Lung (tissue), 12 donors: Measurements from ENCODE around the gene NAV2. TPM values are rescaled to one million over a fixed set of nuclear protein-coding genes. Genes with fewer than 3 reads are reported as not detected.

ENCODE experiments used
- ATAC-seq: fragments of 200-7000 bp; cut with Tn5 transposase; one replicate; pipeline ENCODE4 v1.9.1; 2020; ENCODE audit warnings: moderate number of reproducible peaks; ENCODE audit not compliant: insufficient read depth, low FRiP score
- DNase-seq, 3 donors: peaks; one replicate each; pipeline ENCODE4 v3.0.0-alpha.2; 2013 to 2017
- H3K27ac ChIP-seq, 2 donors: one replicate each; pipeline ENCODE4 v1.5.1; 2013; ENCODE audit warnings: mild to moderate bottlenecking in 2 of 2, moderate library complexity in 2 of 2, control low read depth in 1 of 2, inconsistent platforms in 1 of 2, low read depth in 1 of 2, low read length in 1 of 2
- H3K27me3 ChIP-seq, 3 donors: one replicate each; pipeline ENCODE4 v1.5.1; 2013; ENCODE audit warnings: low read length in 2 of 3; ENCODE audit not compliant: control insufficient read depth in 3 of 3, insufficient read depth in 3 of 3
- H3K36me3 ChIP-seq, 4 donors: one replicate each; pipeline ENCODE4 v1.5.1; 2013; ENCODE audit warnings: low read length in 4 of 4, mild to moderate bottlenecking in 1 of 4, moderate library complexity in 1 of 4; ENCODE audit not compliant: control insufficient read depth in 4 of 4, insufficient read depth in 4 of 4
- H3K4me1 ChIP-seq, 5 donors: one replicate each; pipeline ENCODE4 v1.5.1; 2013; ENCODE audit warnings: low read length in 5 of 5, mild to moderate bottlenecking in 2 of 5, moderate library complexity in 1 of 5; ENCODE audit not compliant: control insufficient read depth in 5 of 5, insufficient read depth in 5 of 5
- H3K4me3 ChIP-seq: one replicate; pipeline ENCODE4 v1.5.1; 2013; ENCODE audit warnings: mild to moderate bottlenecking, control low read depth, moderate library complexity
- H3K9ac ChIP-seq, 2 donors: one replicate each; pipeline ENCODE4 v1.5.1; 2013; ENCODE audit warnings: low read length in 2 of 2, control low read depth in 1 of 2; ENCODE audit not compliant: insufficient read depth in 1 of 2
- H3K9me3 ChIP-seq, 4 donors: one replicate each; pipeline ENCODE4 v1.5.1; 2013; ENCODE audit warnings: low read length in 3 of 4, mild to moderate bottlenecking in 1 of 4, moderate library complexity in 1 of 4; ENCODE audit not compliant: control insufficient read depth in 4 of 4, insufficient read depth in 3 of 4
- WGBS, 2 donors: extraction: QIAGEN DNeasy Blood & Tissue Kit; methylation state at CpG; one replicate each; pipeline ENCODE4 v1.1.7; 2013; 5-methylcytosine and 5-hydroxymethylcytosine counted together
- polyA plus RNA-seq, 2 donors: library from polyadenylated mRNA; stranded (reverse); fragments of 200-250 nt; gene quantifications; one replicate each; pipeline ENCODE4 v1.2.1, GENCODE V29; 2013
- total RNA-seq, 2 donors: library from RNA; depleted of rRNA in 1 of 2; stranded (reverse); fragments of >200 nt in 1 of 2; gene quantifications; one replicate each; pipeline ENCODE4 v1.2.1, GENCODE V29; 2014 to 2021
- TF ChIP-seq, protein P1 (sequence below): IDR thresholded peaks from 2 replicates; pipeline ENCODE4 v1.5.1; 2012; ENCODE audit warnings: mild to moderate bottlenecking; ENCODE audit errors: control extremely low read depth, extremely low read depth
- donor health status: control.
- donor health status: control.
- donor health status: Bipolar disorder and iron deficiency.
- donor health status: healthy.
- donor health status: DM: yes; HTN: yes; CAD: no.

Gene NAV2
- total and polyA plus RNA-seq, 4 donors, result 6.8 to 47.9 (median 20.2) TPM

- ATAC-seq (no peak), DNase-seq (peak in 1 of 3 donors; percentile 20)
- peak overlapping the region in 1 of 2 donors; percentile 41 for H3K27ac ChIP-seq
- H3K9me3 ChIP-seq, result no peaks in the 10 kb centered on the region
- H3K36me3 ChIP-seq, result peaks cover 9 to 25% (median 19%) of the 10 kb centered on the region in 4 donors
- H3K27me3 ChIP-seq, result no peaks in the 10 kb centered on the region
- peaks cover 0 to 6% (median 0%) of the 10 kb centered on the region in 5 donors for H3K4me1 ChIP-seq
- TF ChIP-seq, protein P1, sequence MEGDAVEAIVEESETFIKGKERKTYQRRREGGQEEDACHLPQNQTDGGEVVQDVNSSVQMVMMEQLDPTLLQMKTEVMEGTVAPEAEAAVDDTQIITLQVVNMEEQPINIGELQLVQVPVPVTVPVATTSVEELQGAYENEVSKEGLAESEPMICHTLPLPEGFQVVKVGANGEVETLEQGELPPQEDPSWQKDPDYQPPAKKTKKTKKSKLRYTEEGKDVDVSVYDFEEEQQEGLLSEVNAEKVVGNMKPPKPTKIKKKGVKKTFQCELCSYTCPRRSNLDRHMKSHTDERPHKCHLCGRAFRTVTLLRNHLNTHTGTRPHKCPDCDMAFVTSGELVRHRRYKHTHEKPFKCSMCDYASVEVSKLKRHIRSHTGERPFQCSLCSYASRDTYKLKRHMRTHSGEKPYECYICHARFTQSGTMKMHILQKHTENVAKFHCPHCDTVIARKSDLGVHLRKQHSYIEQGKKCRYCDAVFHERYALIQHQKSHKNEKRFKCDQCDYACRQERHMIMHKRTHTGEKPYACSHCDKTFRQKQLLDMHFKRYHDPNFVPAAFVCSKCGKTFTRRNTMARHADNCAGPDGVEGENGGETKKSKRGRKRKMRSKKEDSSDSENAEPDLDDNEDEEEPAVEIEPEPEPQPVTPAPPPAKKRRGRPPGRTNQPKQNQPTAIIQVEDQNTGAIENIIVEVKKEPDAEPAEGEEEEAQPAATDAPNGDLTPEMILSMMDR, result no peak
- WGBS, 2 donors, result 63 to 80% methylated on average over 8 of the region's 8 CpGs
- no peak overlapping the region for H3K9ac ChIP-seq
- H3K4me3 ChIP-seq, result no peak overlapping the region
Measured at GRCh38 chr11:20056950-20057943, 344.6 kb downstream of the NAV2 start.

DNA sequence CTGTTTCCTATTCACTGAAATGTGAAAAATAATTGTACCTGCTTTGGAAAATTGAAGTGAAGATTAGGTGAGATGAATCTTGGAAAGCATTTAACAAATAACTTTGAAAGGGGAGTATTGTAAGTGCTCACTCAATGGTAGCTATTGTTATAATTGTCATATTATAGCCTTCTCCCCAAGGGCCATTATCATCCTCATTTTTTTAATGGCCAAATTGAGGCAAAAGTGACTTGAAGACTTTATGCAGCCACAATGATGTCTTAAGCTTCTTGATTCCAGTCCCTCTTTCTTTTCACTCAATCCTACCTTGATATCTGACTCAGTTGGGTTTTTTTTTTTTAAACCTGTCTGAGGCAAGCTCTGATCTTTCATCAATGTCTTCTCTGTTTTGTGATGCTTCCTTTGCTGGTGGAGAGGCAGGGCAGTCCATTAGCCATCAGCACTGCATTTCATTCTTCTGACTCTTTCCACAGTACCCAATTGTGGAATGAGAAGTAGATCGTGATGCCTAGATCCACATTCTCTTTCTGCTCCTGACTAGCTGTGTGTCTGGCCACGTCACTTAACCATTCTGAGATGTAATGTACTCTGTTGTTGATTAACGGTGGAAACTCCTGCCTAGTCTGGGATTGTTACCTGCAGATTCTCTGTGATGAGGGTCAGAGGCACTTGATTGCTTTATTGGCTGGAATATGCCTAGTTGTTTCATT is 346.3 kb downstream of the NAV2 start:
- Histone ChIP-seq H3K27ac (peak overlapping the region in 1 of 2 donors; percentile 11), H3K4me1 (peaks cover 0 to 6% (median 0%) of the 10 kb centered on the region in 5 donors), H3K4me3 (no peak overlapping the region), H3K36me3 (peaks cover 9 to 25% (median 19%) of the 10 kb centered on the region in 4 donors), H3K9me3 (no peaks in the 10 kb centered on the region), H3K9ac (no peak overlapping the region), H3K27me3 (no peaks in the 10 kb centered on the region)
- ATAC-seq, result no peak
- 80 to 89% methylated on average over 3 of the region's 3 CpGs for WGBS, 2 donors
- no peak for DNase-seq
- TF ChIP-seq, protein P1, result no peak

DNA sequence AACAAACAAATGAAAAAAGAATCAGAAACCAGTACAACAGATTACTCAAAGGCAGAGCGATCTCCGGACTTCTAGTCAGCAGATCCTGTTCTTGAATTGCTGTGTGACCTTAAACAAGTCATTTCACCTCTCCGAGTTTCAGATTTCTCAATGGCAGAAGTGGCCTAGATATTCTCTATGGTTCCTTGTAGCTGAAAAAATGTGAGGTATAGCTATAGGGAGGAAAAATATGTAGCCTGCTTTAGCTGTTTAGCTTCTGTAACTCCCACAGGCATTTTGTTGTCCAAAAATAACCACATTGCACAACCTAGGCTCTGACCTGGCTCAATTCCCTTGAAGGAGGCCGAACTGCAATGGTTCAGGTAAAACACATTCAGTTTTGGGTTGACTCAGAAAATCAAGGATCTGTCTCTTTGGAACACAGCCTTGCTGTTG is 347.0 kb downstream of the NAV2 start:
- TF ChIP-seq, protein P1, result no peak
- peaks cover 9 to 21% (median 15%) of the 10 kb centered on the region in 4 donors for H3K36me3 ChIP-seq
- H3K9ac ChIP-seq, result no peak overlapping the region
- peak overlapping the region in 1 of 2 donors; percentile 71 for H3K27ac ChIP-seq
- no peak overlapping the region for H3K4me3 ChIP-seq
- H3K4me1 ChIP-seq, result peaks cover 0 to 6% (median 0%) of the 10 kb centered on the region in 5 donors
- ATAC-seq (no peak), DNase-seq (no peak)
- no peaks in the 10 kb centered on the region for H3K27me3 ChIP-seq
- WGBS, 2 donors, result 92 to 94% methylated on average over 4 of the region's 4 CpGs
- H3K9me3 ChIP-seq, result no peaks in the 10 kb centered on the region
